ENCODE results near the gene STRN4.
"Not testable (repeated sequence)": the region's sequence is repeated elsewhere in the genome, so short reads cannot be mapped to it uniquely, and the experiment has no call there.

The STRN4 gene, protein sequence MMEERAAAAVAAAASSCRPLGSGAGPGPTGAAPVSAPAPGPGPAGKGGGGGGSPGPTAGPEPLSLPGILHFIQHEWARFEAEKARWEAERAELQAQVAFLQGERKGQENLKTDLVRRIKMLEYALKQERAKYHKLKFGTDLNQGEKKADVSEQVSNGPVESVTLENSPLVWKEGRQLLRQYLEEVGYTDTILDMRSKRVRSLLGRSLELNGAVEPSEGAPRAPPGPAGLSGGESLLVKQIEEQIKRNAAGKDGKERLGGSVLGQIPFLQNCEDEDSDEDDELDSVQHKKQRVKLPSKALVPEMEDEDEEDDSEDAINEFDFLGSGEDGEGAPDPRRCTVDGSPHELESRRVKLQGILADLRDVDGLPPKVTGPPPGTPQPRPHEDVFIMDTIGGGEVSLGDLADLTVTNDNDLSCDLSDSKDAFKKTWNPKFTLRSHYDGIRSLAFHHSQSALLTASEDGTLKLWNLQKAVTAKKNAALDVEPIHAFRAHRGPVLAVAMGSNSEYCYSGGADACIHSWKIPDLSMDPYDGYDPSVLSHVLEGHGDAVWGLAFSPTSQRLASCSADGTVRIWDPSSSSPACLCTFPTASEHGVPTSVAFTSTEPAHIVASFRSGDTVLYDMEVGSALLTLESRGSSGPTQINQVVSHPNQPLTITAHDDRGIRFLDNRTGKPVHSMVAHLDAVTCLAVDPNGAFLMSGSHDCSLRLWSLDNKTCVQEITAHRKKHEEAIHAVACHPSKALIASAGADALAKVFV

GRCh38 chr19:46746281-46747057 is at the start of gene STRN4:
TSS of gene STRN4 (minus strand) at chr19:46746450. CDS start at chr19:46746430, 20 bp downstream.
- peak; percentile 80 for DNase-seq

DNA sequence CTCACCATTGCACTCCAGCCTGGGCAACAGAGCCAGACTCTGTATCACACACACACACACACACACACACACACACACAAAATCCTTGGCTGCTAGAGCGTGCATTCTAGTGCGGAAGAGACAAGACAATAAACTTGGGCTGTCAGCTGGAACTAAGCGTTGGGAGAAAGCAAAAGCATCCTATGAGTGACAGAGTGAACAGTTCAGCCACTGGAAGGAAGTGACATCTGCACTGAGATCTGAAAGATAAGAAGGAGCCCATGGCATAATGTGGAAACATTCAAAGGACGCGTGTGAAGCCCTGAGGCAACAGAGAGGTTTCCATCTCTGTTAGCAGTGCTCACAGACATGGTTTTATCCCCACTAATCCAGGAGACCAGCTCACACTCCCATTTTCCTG is 45.7 kb upstream of the STRN4 start:
- DNase-seq: no peak

DNA sequence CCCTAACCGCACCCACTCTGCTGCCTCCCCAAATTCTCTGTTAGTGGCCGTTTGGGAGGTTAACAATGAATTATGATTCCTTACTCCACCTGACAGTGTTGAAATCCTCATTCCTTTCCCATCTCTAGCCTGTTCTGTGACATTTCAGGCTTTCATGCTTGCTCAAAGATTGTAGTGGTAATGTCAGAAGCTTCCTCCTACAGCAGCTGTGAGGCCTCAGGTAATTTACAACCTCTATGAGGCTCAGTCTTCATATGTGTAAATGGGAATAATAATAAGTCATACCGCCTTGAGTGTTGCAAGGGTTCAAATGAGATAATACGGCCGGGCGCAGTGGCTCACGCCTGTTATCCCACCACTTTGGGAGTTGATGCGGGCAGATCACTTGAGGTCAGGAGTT is 43.1 kb upstream of the STRN4 start:
- no peak for DNase-seq

DNA sequence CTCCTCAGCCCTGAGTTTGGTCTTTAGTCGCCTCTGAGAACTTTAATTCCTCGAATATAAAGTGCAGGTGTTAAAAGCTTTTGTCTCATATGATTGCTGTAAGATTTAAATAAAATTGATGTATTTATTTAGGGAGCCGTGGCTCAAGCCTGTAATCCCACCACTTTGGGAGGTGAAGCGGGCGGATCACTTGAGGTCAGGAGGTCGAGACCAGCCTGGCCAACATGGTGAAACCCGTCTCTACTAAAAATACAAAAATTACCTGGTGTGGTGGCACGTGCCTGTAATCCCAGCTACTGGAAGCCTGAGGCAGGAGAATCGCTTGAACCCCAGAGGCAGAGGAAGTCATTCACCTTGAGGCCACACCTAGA is 42.7 kb upstream of the STRN4 start:
- DNase-seq: no peak

- peak; percentile 100 for DNase-seq
Measured at GRCh38 chr19:46788262-46788967, 42.2 kb upstream of the STRN4 start, which contains the start of gene SLC1A5. TSS of gene SLC1A5 (minus strand) at chr19:46788594. CDS start at chr19:46787965, 629 bp downstream.

DNA sequence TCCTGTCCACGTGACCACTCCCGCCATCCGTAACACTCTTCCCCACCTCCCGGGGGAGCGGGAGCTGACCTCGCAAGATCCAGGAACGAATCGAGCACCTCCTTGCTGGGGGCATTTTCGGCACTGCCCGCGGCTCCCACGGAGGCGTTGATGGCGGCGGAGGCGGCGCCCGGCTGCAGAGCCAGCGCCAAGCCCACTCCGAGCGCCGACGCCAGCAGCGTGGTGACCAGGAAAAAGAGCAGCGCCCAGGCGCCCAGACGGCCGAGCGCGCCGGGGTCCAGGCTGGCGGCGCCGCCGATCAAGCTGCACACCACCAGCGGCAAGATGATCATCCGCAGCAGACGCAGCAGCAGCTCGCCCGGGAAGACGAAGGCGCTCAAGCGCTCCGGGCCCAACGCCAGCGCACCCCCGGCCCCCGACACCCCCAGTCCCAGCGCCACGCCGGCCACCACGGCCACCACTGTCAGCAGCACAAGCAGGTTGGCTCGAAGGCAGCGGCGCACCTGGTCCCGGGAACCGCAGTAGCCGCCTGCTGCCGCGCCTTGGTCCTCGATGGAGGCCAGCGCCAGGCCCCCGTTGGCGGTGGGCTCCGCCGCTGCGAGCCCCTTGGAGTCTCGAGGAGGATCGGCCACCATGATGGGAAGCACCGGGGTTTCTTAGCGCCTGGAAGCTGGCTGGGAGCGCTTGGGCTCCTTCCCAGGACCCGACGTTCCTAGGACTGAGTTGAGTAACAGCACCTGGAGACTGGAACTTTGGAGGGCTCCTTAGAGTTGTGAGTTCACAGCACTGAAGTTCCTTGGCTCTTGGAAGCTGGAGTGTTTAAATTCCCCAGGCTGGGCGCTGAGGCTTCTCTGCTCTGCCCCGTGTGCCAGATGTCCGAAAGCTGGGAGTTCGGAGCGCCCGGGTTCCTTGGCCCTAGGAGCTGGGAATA is 41.3 kb upstream of the STRN4 start:
- DNase-seq: peak; percentile 80

DNA sequence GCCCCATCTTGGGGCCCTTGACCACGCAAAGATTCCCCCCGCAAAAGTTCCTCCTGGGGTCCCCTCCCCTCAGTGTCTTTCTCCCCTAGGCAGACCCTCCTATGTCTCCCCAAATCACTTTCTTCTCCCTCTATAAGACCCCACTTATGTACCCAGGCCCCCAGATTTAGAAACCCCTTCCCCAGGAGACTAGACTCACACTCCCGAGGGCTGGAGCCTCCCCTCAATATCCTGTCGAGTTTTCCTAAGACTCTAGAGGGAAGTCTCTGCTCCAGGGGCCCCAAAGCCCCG is 40.7 kb upstream of the STRN4 start:
- DNase-seq: no peak

DNA sequence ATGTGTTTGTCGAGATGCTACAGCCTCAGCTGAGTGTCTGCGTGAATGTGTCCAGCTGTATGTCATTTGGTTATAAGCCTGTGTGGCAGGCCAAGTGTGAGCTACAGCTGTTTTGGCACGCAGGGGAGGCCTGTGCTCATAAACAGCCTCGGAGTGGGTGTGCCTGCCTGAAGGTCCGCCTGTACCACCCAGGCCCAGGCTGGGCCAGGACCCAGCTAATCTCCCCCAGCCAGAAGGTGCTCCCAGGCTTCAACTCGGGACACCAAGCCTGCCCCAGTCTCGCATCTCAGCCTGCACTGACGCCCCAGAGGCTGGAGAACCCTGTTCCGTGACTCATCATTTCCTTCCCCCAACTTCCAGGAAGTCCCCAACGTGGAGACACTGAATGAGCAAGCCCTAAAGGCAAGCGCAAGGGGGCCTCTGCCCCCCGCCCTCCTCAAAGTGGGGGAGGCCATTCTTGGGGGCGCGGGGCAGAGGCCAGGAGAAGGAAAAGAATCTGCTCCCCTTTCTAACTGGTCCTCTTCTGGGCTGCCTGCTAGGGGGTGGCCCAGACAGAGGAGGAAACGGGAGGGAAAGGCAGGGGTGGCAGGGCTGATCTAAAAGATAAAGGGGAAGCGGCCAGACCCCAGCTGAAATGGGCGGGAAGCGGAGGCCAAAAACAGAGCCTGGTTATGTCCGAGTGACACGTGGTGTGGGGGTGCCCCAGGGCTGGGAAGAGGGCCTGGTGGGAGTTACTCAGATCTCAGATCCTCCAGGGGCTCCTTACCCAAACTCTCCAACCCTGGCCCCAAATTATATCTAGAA is 40.2 kb upstream of the STRN4 start:
- peak; percentile 92 for DNase-seq

- DNase-seq: no peak
Measured at GRCh38 chr19:46785980-46786235, 39.7 kb upstream of the STRN4 start.

DNA sequence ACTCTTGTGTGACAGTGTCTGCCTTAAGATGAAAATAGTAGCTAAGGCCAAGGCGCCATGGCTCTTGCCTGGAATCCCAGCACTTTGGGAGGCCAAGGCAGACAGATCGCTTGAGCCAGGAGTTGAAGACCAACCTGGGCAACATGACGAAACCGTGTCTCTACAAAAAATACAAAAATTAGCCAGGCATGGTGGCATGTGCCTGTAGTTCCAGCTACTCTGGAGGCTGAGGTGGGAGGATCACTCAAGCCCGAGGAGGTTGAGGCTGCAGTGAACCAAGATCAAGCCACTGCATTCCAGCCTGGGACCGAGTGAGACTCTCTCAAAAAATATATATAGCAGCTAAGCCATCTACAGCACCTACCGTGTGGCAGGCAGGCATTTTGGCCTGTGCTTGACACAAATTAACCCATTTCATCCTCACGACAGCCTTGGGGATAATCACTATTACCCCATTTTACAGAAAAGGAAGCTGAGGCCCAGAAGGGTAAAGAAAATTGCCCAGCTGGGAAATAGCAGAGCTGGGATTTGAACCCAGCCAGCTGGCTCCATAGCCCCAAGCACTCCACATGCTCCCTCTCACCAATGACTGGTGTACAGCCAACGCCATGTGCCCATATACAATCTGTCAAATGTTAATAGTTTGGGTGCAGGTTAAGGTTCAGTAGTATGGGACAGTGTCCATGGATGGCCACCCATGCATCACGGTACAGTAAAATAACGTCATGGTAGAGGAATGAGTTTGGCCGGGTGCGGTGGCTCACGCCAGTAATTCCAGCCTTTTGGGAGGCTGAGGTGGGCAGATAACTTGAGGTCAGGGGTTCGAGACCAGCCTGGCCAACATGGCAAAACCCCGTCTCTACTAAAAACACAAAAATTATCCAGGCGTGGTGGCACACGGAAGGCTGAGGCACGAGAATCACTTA is 39.1 kb upstream of the STRN4 start:
- DNase-seq: no peak

GRCh38 chr19:46784262-46785053 is 38.2 kb upstream of the STRN4 start:
- DNase-seq: peak; percentile 86

DNA sequence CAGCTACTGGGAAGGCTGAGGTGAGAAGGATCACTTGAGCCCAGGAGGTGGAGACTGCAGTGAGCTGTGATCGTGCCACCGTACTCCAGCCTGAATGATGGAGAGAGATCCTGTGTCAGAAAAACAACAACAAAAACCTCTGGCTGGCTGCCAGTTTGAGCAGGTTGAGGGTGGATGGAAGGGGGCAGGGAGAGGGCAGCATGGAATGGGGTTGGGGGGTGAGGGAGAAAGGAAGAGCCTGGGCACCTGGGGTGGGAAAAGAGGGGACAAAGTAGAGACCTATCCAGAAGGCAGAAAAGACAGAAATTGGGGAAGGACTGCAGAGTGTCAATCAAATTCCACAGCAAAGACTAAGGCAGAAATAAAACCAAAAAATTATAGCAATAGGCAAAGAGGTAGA is 37.4 kb upstream of the STRN4 start:
- DNase-seq: no peak

GRCh38 chr19:46782355-46783019 is 36.2 kb upstream of the STRN4 start:
- no peak for DNase-seq

GRCh38 chr19:46777956-46778645 is 31.9 kb upstream of the STRN4 start:
- DNase-seq: not testable (repeated sequence)

- DNase-seq: no peak
Measured at GRCh38 chr19:46776927-46777911, 31.0 kb upstream of the STRN4 start.

DNA sequence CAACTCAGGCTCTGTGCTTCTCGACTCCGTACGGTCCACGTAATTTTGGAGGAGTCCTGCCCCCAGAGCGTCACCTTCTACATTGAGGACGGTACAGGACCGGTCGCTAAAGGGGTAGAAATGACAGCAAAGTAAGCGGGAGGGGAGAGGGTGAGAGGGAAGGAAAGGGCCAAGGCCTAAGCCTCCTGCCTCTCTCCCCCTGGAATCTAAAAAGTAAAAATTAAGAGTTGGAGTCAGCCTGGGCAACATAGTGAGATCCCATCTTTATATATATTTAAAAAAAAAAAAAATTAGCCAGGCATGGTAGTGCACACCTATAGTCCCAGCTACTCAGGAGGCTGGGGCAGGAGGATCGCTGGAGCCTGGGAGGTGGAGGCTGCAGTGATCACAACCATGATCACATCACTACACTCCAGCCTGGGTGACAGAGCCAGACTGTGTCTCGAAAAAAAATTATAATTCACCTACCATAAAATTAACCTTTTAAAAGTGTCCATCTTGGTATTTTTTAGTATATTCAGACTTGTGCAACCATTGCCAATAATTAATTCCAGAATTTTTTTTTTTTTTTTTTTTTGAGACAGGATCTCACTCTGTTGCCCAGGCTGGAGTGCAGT is 29.5 kb upstream of the STRN4 start:
- no peak for DNase-seq
